ENCODE measurements around the gene LEFTY1.

Gene LEFTY1

GRCh38 chr1:225860876-225861441 is 28.0 kb downstream of the LEFTY1 start:
- Histone ChIP-seq H4K20me1 (ENCODE audit: insufficient read depth, low read length) (no peaks in the 10 kb centered on the region), H3K27me3 (ENCODE audit: insufficient read depth, low read length, poor library complexity) (no peaks in the 10 kb centered on the region), H3K4me3 (ENCODE audit: low read depth in 1 of 2, low read length in 2 of 2) (no peak overlapping the region), H2AFZ (ENCODE audit: low read depth, low read length) (no peak overlapping the region), H3K79me2 (ENCODE audit: insufficient read depth, low read length) (no peaks in the 10 kb centered on the region), H3K4me2 (ENCODE audit: insufficient read depth, low read length) (no peak overlapping the region), H3K9ac (ENCODE audit: low read depth, low read length) (no peak overlapping the region), H3K9me3 (ENCODE audit: insufficient read depth, low read length, severe bottlenecking) (no peaks in the 10 kb centered on the region), H3K27ac (ENCODE audit: low read length) (no peak overlapping the region), H3K4me1 (ENCODE audit: insufficient read depth, low read length) (peaks cover 5% of the 10 kb centered on the region), H3K36me3 (ENCODE audit: insufficient read depth, low read length) (peaks cover 7% of the 10 kb centered on the region)
- ATAC-seq (ENCODE audit: insufficient read depth, low read depth) (no peak), DNase-seq (no peak)
- TF ChIP-seq EZH2 (IDR thresholded peaks at IDR 0.05; ENCODE audit: borderline replicate concordance, low read depth, low read length, severe bottlenecking) (no peak), CTCF (IDR thresholded peaks at IDR 0.05; ENCODE audit: borderline replicate concordance, extremely low read depth, low read length, poor library complexity, severe bottlenecking) (no peak)

DNA sequence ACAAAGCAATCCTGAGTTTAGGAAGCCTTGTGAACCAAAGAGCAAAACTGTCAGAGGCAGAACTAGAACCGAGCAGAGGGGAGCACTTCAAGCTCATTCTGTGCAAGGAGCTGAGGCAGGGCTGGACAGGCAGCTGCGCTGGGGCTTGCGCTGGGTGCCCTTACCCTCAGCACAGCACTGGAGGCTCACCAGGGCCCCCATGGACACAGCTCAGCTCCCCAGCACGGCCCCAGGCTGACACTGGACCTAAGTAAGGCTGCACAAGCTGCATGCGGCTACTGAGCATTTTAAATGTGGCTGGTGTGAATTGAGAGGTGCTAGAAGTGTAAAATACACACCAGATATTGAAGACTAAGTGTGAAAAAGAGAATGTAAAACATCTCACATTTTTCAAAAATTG is 28.8 kb downstream of the LEFTY1 start:
- H4K20me1 ChIP-seq (ENCODE audit: insufficient read depth, low read length) = no peaks in the 10 kb centered on the region
- no peaks in the 10 kb centered on the region for H3K27me3 ChIP-seq (ENCODE audit: insufficient read depth, low read length, poor library complexity)
- H3K9me3 ChIP-seq (ENCODE audit: insufficient read depth, low read length, severe bottlenecking) = no peaks in the 10 kb centered on the region
- H3K9ac ChIP-seq (ENCODE audit: low read depth, low read length) = no peak overlapping the region
- peaks cover 7% of the 10 kb centered on the region for H3K36me3 ChIP-seq (ENCODE audit: insufficient read depth, low read length)
- no peaks in the 10 kb centered on the region for H3K79me2 ChIP-seq (ENCODE audit: insufficient read depth, low read length)
- ATAC-seq (ENCODE audit: insufficient read depth, low read depth) = no peak
- H3K4me2 ChIP-seq (ENCODE audit: insufficient read depth, low read length) = no peak overlapping the region
- no peak overlapping the region for H2AFZ ChIP-seq (ENCODE audit: low read depth, low read length)
- no peaks in the 10 kb centered on the region for H3K4me1 ChIP-seq (ENCODE audit: insufficient read depth, low read length)
- H3K27ac ChIP-seq (ENCODE audit: low read length) = no peak overlapping the region
- no peak for DNase-seq
- no peak overlapping the region for H3K4me3 ChIP-seq (ENCODE audit: low read depth in 1 of 2, low read length in 2 of 2)
- TF ChIP-seq CTCF (IDR thresholded peaks at IDR 0.05; ENCODE audit: borderline replicate concordance, extremely low read depth, low read length, poor library complexity, severe bottlenecking) = no peak
- TF ChIP-seq EZH2 (IDR thresholded peaks at IDR 0.05; ENCODE audit: borderline replicate concordance, low read depth, low read length, severe bottlenecking) = no peak

DNA sequence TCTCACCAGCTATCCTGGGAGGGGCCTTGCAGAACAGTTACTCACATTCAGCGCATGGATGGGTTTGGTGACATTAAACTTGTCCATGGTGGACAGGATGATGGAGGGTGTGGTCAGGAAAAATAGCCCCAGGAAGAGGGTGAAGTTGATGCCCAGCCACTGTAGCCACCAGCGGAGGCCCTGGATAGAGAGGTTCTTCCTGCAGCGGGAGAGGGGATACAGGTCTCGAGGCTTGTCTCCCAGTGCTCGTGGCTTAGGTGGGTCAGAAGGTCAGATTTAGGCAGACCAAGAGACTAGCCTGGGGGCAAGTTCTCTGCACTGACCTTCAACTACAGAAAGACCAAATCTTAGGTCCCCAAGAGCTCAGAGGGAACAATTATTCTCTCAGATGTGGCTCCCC is 29.8 kb downstream of the LEFTY1 start:
- Histone ChIP-seq H3K9me3 (ENCODE audit: insufficient read depth, low read length, severe bottlenecking) (no peaks in the 10 kb centered on the region), H2AFZ (ENCODE audit: low read depth, low read length) (no peak overlapping the region), H3K27ac (ENCODE audit: low read length) (no peak overlapping the region), H4K20me1 (ENCODE audit: insufficient read depth, low read length) (no peaks in the 10 kb centered on the region), H3K27me3 (ENCODE audit: insufficient read depth, low read length, poor library complexity) (no peaks in the 10 kb centered on the region), H3K4me1 (ENCODE audit: insufficient read depth, low read length) (no peaks in the 10 kb centered on the region), H3K79me2 (ENCODE audit: insufficient read depth, low read length) (no peaks in the 10 kb centered on the region), H3K4me2 (ENCODE audit: insufficient read depth, low read length) (no peak overlapping the region), H3K4me3 (ENCODE audit: low read depth in 1 of 2, low read length in 2 of 2) (no peak overlapping the region), H3K36me3 (ENCODE audit: insufficient read depth, low read length) (peaks cover 7% of the 10 kb centered on the region), H3K9ac (ENCODE audit: low read depth, low read length) (no peak overlapping the region)
- TF ChIP-seq EZH2 (IDR thresholded peaks at IDR 0.05; ENCODE audit: borderline replicate concordance, low read depth, low read length, severe bottlenecking) (no peak), CTCF (IDR thresholded peaks at IDR 0.05; ENCODE audit: borderline replicate concordance, extremely low read depth, low read length, poor library complexity, severe bottlenecking) (no peak)
- ATAC-seq (ENCODE audit: insufficient read depth, low read depth) = no peak
- DNase-seq = no peak

DNA sequence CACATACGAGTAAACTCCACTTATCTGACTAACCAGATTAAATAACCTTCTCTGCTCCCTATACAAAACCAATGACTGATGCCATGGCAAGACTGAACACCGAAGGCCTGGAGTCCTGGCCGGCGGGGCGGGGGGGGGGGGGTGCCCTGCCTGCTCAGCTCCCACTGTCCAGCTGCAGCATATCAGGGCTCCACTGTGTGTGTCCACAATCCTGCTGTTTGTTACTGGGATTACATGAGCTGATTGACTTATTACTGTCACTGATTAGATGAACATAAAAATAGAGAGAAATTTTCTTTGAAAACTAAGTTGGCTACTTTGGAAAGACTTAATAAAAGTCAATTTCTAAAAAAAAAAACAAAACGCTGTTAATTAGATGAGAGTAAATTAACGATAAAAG is 31.7 kb downstream of the LEFTY1 start:
- Histone ChIP-seq H3K36me3 (ENCODE audit: insufficient read depth, low read length) (peaks cover 7% of the 10 kb centered on the region), H3K4me1 (ENCODE audit: insufficient read depth, low read length) (no peaks in the 10 kb centered on the region), H3K27ac (ENCODE audit: low read length) (no peak overlapping the region), H3K27me3 (ENCODE audit: insufficient read depth, low read length, poor library complexity) (no peaks in the 10 kb centered on the region), H3K79me2 (ENCODE audit: insufficient read depth, low read length) (no peaks in the 10 kb centered on the region), H2AFZ (ENCODE audit: low read depth, low read length) (no peak overlapping the region), H3K9ac (ENCODE audit: low read depth, low read length) (no peak overlapping the region), H3K4me2 (ENCODE audit: insufficient read depth, low read length) (no peak overlapping the region), H3K4me3 (ENCODE audit: low read depth in 1 of 2, low read length in 2 of 2) (no peak overlapping the region), H3K9me3 (ENCODE audit: insufficient read depth, low read length, severe bottlenecking) (no peaks in the 10 kb centered on the region), H4K20me1 (ENCODE audit: insufficient read depth, low read length) (0 out of 2 replicates have a peak, but pooled peaks cover 2% of the 10 kb centered on the region)
- TF ChIP-seq EZH2 (IDR thresholded peaks at IDR 0.05; ENCODE audit: borderline replicate concordance, low read depth, low read length, severe bottlenecking) (no peak), CTCF (IDR thresholded peaks at IDR 0.05; ENCODE audit: borderline replicate concordance, extremely low read depth, low read length, poor library complexity, severe bottlenecking) (no peak)
- ATAC-seq (ENCODE audit: insufficient read depth, low read depth) = no peak
- DNase-seq = no peak

Measured in DND-41 (cell line).